ENCODE results near the gene SPRED2.
A peak's percentile ranks its signal among the peaks of the same experiment; 100 is the strongest.

SPRED2 gene

DNA sequence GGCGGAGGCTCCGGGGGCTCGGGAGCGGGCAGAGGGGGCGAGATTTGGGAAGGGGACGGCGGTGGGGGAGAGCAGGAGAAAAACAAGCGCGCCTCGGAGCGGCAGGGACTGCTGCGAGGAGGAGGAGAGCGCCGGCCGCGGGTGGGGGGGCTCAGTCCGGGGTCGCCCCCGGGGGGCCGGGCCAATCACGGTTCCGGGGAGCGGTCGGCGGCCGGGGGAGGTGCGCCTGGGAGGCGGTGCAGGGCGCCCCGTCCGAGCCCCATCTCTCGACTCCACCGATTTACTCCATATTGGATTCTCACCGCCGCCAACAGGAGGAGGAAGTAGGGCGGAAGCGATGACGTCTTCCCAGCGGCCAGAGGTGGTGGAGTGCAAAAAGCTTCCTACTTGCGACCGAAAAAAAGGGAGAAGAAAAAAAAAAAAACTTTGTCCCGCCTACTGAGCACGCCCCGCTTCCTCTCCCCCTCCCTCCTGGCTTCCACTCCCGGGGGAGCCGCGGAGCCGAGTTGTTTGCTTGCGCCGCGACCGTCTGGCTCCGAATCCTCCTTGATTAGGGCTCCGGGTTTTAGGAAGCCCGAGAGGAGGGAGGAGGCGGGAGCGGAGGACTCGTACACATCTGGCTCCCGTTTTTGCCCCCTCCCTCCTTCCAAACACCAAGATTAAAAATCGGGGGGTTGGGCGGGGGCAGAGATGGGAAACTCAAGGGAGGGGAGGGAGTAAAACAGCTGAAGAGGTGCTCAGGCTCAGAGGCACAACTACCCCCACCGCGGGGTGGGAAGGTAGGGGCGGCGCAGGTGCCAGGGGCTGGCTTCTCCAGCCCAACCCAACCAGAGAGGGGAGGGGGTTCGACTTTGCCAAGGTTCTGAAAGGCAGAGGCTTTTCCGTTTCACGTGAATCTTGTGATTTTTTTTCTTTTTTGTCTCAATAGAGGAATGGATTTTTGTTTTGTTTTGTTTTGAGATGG, at the start of gene SPRED2:
TSS of gene SPRED2 (minus strand) at position 373 of the 964 bp plus-strand sequence. CDS start 612 bp downstream, outside the sequence.
- DNase-seq, result peak; percentile 83

DNA sequence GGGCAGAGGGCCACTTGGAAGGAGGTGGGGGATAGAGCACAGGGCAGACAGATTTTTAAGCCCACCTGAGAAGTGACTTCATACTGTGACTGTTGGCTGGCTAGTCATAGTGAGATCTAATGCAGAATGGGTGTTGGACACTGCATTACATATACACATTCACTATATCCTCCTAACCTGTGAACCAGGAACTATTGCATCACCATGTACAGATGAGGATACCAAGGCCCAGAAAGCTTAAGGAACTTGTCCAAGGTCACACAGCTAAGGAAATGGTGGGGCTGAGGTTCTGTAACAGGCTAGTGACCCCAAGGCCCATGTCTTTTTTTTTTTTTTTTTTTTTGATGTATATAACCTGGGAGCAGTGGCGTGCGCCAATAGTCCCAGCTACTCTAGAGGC, 49.6 kb upstream of the SPRED2 start:
- DNase-seq, result no peak

DNA sequence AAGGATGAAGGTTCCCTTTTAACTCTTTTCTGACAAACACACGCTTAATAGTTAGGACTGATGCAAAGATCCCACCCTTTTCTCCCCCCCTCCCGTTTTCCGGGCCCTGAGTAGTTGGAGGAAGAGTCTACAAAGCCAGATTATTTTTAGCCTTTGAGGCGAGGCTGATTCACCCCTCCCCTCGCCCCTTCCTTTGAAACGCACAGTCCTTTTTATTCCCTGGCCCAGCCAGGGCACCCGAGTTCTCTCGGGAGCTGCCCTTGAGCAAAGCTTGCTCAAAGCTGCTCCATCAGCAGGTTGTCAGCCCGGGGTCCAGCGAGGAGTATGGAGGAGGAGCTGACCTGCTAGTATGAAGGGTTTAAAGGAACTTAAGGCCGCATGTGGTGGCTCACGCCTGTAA, 47.1 kb upstream of the SPRED2 start:
- DNase-seq, result no peak

DNA sequence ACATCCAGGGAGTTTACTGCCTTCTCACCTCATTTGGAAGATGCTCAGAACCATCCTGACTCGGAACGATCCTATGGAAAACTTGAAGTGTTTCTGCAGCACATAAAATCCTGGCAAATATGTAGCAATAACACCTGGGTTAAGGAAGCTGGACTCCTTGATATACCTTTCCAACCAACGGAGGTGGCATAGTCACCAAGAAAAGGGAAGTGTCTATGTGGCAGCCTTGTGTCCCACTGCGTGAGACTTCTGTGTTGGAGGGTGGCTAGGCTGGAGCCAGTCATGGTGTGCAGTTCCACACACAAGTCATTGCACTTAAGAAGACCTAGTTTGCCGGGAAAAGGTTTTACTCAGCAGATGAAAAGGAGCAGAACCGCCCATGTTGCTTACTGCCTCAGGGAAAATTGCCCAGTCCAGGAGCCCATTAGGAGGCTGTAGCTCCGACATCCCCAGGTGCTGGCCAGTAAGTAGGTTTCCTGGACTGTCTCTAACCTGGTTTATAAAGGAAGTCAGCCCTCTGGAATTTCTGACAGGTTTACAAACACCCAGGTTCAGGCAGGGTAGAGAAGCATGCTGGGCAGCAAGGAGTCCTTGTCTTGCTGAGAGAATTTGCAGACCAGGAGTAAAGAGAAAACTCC, 46.2 kb upstream of the SPRED2 start:
- DNase-seq, result no peak

DNA sequence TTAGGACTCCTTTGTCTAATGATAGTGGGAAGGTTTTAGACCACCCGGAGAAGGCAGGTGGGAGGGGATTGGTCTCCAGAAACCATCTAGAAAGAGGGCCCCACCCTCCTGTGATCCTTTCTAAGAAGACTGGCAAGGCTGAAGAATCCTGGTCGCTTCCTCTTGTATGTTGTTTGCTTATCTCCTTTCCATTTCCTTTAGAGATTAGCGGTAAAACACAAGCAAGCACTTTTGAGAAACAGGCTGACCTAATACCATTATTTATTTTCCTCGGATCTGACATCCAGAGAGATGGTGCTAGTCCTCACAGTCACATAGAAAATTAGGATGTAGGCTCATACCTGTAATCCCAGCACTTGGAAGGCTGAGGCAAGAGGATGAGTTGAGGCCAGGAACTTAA, 45.2 kb upstream of the SPRED2 start:
- no peak for DNase-seq

GRCh38 chr2:65476778-65477177, 44.4 kb upstream of the SPRED2 start:
- no peak for DNase-seq

GRCh38 chr2:65475000-65475399, 42.6 kb upstream of the SPRED2 start:
- no peak for DNase-seq

GRCh38 chr2:65473045-65473444, 40.6 kb upstream of the SPRED2 start:
- DNase-seq, result no peak

DNA sequence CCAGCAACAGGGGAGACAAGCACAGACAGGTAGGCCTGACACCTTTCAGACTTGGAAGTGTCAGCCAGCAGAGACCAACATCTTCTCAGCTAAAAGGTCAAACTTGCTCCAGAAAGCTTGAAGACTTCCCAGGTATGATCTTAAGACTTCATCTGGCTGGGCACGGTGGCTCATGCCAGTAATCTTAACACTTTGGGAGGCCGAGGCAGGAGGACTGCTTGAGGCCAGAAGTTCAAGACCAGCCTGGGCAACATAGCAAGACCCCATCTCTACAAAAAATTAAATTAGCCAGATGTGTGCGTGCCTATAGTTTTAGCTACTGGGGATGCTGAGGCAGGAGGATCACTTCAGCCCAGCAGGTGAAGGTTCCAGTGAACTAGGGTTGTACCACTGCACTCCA, 39.0 kb upstream of the SPRED2 start:
- no peak for DNase-seq

- no peak for DNase-seq
Measured at GRCh38 chr2:65466551-65466950, 34.2 kb upstream of the SPRED2 start.

DNA sequence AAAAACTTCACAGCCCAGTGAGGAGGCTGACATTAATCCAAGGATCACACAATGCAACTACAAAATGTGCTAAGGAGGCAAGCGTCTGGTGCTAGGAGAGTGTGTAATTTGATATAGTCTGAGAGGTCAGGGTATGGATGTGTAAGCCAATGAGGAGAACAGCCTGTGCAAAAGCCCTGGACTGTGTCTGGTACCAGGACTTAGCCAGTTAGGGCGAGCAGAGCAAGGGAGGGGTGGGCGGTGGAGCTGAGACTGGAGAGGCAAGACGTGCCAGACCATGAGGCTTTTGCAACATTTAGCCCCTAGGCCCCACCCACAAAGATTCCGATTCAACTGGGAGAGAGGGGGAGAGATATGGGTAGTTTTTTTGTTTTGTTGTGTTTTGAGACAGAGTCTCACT, 33.5 kb upstream of the SPRED2 start:
- no peak for DNase-seq

GRCh38 chr2:65465124-65465523, 32.7 kb upstream of the SPRED2 start:
- DNase-seq, result no peak

GRCh38 chr2:65464604-65465003, 32.2 kb upstream of the SPRED2 start:
- DNase-seq, result no peak

DNA sequence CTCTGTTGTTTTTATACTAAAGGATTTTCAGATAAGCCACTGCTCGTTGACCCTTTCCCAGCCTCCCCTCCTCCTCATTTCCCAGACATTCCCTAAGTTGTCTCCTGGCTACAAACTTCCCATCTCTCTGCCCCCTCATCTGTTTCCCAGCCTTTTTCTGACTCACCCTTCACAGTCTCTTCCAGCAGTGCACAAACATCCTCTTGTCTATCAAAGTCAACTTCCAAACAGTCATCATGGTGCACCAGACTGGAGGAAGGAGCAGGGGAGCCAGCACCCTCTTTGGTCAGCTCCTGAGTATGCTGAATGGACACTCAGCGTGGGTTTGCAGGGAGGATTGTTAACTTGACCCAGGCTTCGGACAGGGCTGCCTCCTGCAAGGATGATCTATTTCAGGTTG, 26.6 kb upstream of the SPRED2 start:
- DNase-seq, result no peak

DNA sequence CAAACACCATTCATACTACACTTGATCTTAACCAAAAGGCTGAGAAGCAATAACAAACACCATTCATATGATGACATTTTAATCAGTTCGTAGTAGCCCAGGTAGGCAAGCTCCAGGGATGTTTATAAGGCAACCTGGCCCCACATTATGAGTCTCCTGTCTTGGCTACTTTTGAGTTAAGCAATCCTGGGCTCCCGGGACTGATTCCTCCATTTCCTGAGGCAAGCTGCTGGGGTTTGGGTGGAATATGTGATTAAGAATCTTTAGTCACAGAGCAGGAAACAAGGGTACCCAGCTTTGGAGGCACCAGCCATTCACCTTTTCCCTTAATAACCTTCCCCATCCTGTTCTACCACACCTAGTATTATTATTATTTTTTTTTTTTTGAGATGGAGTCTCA, 24.5 kb upstream of the SPRED2 start:
- DNase-seq, result no peak

DNA sequence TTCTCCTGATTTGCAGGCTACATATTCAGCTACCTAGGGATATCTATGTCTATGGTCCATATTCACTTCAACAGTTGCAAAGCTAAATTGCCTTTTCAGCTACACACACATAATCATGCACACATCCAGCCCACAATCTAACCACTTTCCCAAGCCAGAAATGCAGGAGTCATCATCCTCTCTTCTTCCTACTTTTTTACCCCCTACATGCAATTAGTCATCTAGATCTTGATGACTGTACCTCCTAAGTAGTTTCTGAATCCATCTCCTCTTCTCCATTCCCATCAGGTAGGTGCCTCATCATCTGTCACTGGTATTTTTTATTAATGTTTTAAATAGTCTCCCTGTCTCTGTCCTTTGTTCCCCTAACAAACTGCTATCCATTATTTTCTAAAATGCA, 23.7 kb upstream of the SPRED2 start:
- DNase-seq, result no peak

GRCh38 chr2:65453916-65454315, 21.5 kb upstream of the SPRED2 start:
- no peak for DNase-seq

DNA sequence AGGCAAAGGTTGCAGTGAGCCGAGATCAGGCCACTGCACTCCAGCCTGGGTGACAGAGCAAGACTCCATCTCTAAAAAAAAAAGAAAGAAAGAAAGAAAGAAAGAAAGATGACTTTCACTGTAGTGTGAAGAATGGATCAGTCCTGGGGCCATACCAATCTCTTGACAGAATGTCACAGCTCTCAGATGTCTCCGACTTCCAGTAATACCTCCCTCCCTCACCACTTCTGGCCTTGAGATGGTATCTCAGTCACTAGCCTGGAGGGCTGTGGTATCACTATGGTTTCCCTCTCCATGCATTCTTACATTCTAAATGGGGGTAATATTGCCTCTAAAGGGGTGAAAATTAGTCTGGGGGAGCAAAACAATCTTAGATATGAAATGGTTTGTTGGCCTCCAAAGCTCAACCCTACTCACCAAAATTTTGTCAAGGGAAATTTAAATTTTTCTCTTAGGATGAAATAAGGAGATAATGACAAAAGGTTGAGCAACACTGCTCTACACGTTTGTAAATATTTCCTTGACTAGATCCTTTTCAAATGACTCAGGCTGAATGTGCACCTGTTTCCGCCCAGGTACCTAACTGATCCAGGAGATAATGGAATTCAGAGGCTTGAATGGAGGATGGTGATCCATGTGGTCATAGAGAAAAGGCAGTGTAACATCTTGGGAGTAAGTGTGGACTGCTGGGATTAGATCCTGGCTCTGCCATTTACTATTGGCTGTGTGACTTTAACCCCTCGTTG, 19.9 kb upstream of the SPRED2 start:
- no peak for DNase-seq

DNA sequence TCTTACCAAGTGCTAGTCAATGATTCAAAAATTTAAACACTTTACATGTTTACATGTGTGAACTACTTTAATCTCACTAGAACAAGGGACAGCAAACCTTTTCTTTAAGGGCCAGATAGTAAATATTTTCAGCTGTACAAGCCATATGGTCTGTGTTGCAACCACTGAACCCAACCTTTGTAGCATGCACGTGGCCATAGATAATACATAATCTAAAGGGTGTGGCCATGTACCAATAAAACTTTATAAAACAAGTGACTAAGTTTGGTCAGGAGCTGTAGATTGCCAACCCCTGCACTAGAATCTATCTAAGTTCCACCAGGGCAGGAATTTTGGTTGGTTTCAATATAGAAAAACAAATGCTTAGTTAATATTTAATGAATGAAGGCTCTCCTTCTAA, 18.4 kb upstream of the SPRED2 start:
- DNase-seq, result no peak

GRCh38 chr2:65450393-65450792, 18.0 kb upstream of the SPRED2 start:
- DNase-seq, result no peak

GRCh38 chr2:65443509-65444186, 11.2 kb upstream of the SPRED2 start:
- DNase-seq, result no peak

- DNase-seq, result no peak
Measured at GRCh38 chr2:65442420-65443020, 10.1 kb upstream of the SPRED2 start.
